Measurements from ENCODE around the gene DUSP3. TPM values are rescaled to one million over a fixed set of nuclear protein-coding genes. Genes with fewer than 3 reads are reported as not detected.

The DUSP3 gene
- 91.9 TPM for total RNA-seq

GRCh38 chr17:43778337-43779144 is at the start of gene DUSP3:
Gene DUSP3 (minus strand): TSS chr17:43778977. CDS start chr17:43778924, 53 bp downstream.
- DNase-seq (ENCODE audit: low spot score): peak; percentile 95

- no peak for DNase-seq (ENCODE audit: low spot score)
Measured at GRCh38 chr17:43827596-43827995, 48.8 kb upstream of the DUSP3 start.

GRCh38 chr17:43826206-43826605 is 47.4 kb upstream of the DUSP3 start:
- DNase-seq (ENCODE audit: low spot score): no peak

- no peak for DNase-seq (ENCODE audit: low spot score)
Measured at GRCh38 chr17:43825567-43825966, 46.8 kb upstream of the DUSP3 start.

GRCh38 chr17:43823350-43824084 is 44.7 kb upstream of the DUSP3 start:
- DNase-seq (ENCODE audit: low spot score): peak; percentile 72

GRCh38 chr17:43822570-43823190 is 43.9 kb upstream of the DUSP3 start:
- DNase-seq (ENCODE audit: low spot score): no peak

- no peak for DNase-seq (ENCODE audit: low spot score)
Measured at GRCh38 chr17:43820759-43821158, 42.0 kb upstream of the DUSP3 start.

GRCh38 chr17:43818966-43819365 is 40.2 kb upstream of the DUSP3 start:
- DNase-seq (ENCODE audit: low spot score): no peak

GRCh38 chr17:43817826-43818225 is 39.0 kb upstream of the DUSP3 start:
- no peak for DNase-seq (ENCODE audit: low spot score)

GRCh38 chr17:43816336-43817320 is 37.9 kb upstream of the DUSP3 start:
- no peak for DNase-seq (ENCODE audit: low spot score)

GRCh38 chr17:43814714-43815113 is 35.9 kb upstream of the DUSP3 start:
- no peak for DNase-seq (ENCODE audit: low spot score)

GRCh38 chr17:43814026-43814425 is 35.2 kb upstream of the DUSP3 start:
- DNase-seq (ENCODE audit: low spot score): no peak

- no peak for DNase-seq (ENCODE audit: low spot score)
Measured at GRCh38 chr17:43813386-43813785, 34.6 kb upstream of the DUSP3 start.

- DNase-seq (ENCODE audit: low spot score): no peak
Measured at GRCh38 chr17:43812396-43813265, 33.9 kb upstream of the DUSP3 start.

- DNase-seq (ENCODE audit: low spot score): no peak
Measured at GRCh38 chr17:43810823-43811222, 32.0 kb upstream of the DUSP3 start.

GRCh38 chr17:43810226-43810715 is 31.5 kb upstream of the DUSP3 start:
- DNase-seq (ENCODE audit: low spot score): no peak

GRCh38 chr17:43809121-43809520 is 30.3 kb upstream of the DUSP3 start:
- no peak for DNase-seq (ENCODE audit: low spot score)

- DNase-seq (ENCODE audit: low spot score): no peak
Measured at GRCh38 chr17:43808076-43808475, 29.3 kb upstream of the DUSP3 start.

GRCh38 chr17:43805117-43805516 is 26.3 kb upstream of the DUSP3 start:
- no peak for DNase-seq (ENCODE audit: low spot score)

GRCh38 chr17:43803758-43804157 is 25.0 kb upstream of the DUSP3 start:
- no peak for DNase-seq (ENCODE audit: low spot score)
